Astrocyte of the spinal cord (primary cell): Measurements from ENCODE around the gene DNAJA1.

Experiments used
- DNase-seq: peaks from one replicate; pipeline ENCODE4 v3.0.0; 2011; ENCODE audit warnings: low read depth, low spot score
- H3K4me3 ChIP-seq: 2 replicates; pipeline ENCODE4 v1.5.1; 2011; ENCODE audit warnings: low read depth, mild to moderate bottlenecking, low read length, moderate library complexity
- CTCF ChIP-seq: IDR thresholded peaks from 2 replicates; pipeline ENCODE4 v1.5.1; 2012; ENCODE audit warnings: low read depth, mild to moderate bottlenecking, low read length, inconsistent platforms
- in situ Hi-C: cut with HindIII; loops from 2 replicates; pipeline ENCODE4 v1.10.0; 2017; ENCODE audit warnings: low sequenced_read_pairs

The DNAJA1 gene

GRCh38 chr9:33007755-33008154 is 17.3 kb upstream of the DNAJA1 start:
- no peak for TF ChIP-seq CTCF
- no peak for DNase-seq
- no peak overlapping the region for H3K4me3 ChIP-seq
- in situ Hi-C loops: no loop called here

GRCh38 chr9:33011831-33012230 is 13.2 kb upstream of the DNAJA1 start:
- H3K4me3 ChIP-seq: no peak overlapping the region
- TF ChIP-seq CTCF: no peak
- in situ Hi-C loops: no loop called here
- no peak for DNase-seq

- in situ Hi-C loops: no loop called here
- TF ChIP-seq CTCF: no peak
- no peak for DNase-seq
- no peak overlapping the region for H3K4me3 ChIP-seq
These were observed 12.6 kb upstream of the DNAJA1 start for GRCh38 chr9:33012328-33013069.

GRCh38 chr9:33013962-33014664 is 11.0 kb upstream of the DNAJA1 start:
- H3K4me3 ChIP-seq: no peak overlapping the region
- in situ Hi-C loops: no loop called here
- TF ChIP-seq CTCF: no peak
- DNase-seq: no peak

GRCh38 chr9:33014665-33015014 is 10.4 kb upstream of the DNAJA1 start:
- in situ Hi-C loops: no loop called here
- H3K4me3 ChIP-seq: no peak overlapping the region
- no peak for TF ChIP-seq CTCF
- DNase-seq: no peak

GRCh38 chr9:33017283-33018041 is 7.6 kb upstream of the DNAJA1 start:
- DNase-seq: no peak
- in situ Hi-C loops: no loop called here
- H3K4me3 ChIP-seq: no peak overlapping the region
- TF ChIP-seq CTCF: no peak
